HL-60 (cell line): ENCODE measurements around the gene AHRR.

Experiments used
- DNase-seq, 2 experiments: peaks; one replicate each; pipeline ENCODE4 v3.0.0-alpha.2; 2010 to 2020; ENCODE audit warnings: low read depth in 1 of 2, low spot score in 1 of 2
- H3K27ac ChIP-seq: fragments of 250-450 bp; sonication (Bioruptor Pico); replicated peaks from 2 replicates; pipeline ENCODE4 v1.5.1; 2020; ENCODE audit warnings: mild to moderate bottlenecking, moderate library complexity
- H3K27me3 ChIP-seq: fragments of 250-450 bp; sonication (Bioruptor Pico); 2 replicates; pipeline ENCODE4 v1.5.1; 2021; ENCODE audit warnings: mild to moderate bottlenecking, moderate library complexity; ENCODE audit not compliant: insufficient read depth, poor library complexity, severe bottlenecking
- H3K4me3 ChIP-seq: replicated peaks from 2 replicates; pipeline ENCODE4 v1.5.1; 2011; ENCODE audit warnings: mild to moderate bottlenecking, control low read depth, low read length; ENCODE audit not compliant: insufficient read depth
- CTCF ChIP-seq: IDR thresholded peaks from one replicate; pipeline ENCODE4 v1.5.1; 2011; ENCODE audit warnings: low read length, control low read depth, inconsistent platforms; ENCODE audit not compliant: insufficient read depth
- GABPA ChIP-seq: IDR thresholded peaks from 2 replicates; pipeline ENCODE4 v1.6.1; 2012; ENCODE audit warnings: low read depth
- POLR2AphosphoS5 ChIP-seq: IDR thresholded peaks from 2 replicates; pipeline ENCODE4 v1.6.1; 2012; ENCODE audit warnings: low read depth
- REST ChIP-seq: IDR thresholded peaks from 2 replicates; pipeline ENCODE4 v1.6.1; 2012; ENCODE audit warnings: low read depth; ENCODE audit not compliant: insufficient replicate concordance
- SPI1 ChIP-seq: IDR thresholded peaks from 2 replicates; pipeline ENCODE4 v1.6.1; 2012; ENCODE audit warnings: low read depth, mild to moderate bottlenecking, borderline replicate concordance

AHRR gene

GRCh38 chr5:459562-460272 is 138.2 kb downstream of the AHRR start:
- DNase-seq: no peak
- TF ChIP-seq GABPA (no peak), REST (no peak), POLR2AphosphoS5 (no peak), CTCF (no peak), SPI1 (no peak)
- H3K27ac ChIP-seq: no peak overlapping the region
- H3K27me3 ChIP-seq: no peaks in the 10 kb centered on the region
- H3K4me3 ChIP-seq: no peak overlapping the region

GRCh38 chr5:460273-460625 is 138.7 kb downstream of the AHRR start:
- no peak for TF ChIP-seq REST
- no peak for TF ChIP-seq GABPA
- TF ChIP-seq SPI1: no peak
- no peak for DNase-seq
- Histone ChIP-seq H3K27me3 (no peaks in the 10 kb centered on the region), H3K4me3 (no peak overlapping the region), H3K27ac (no peak overlapping the region)

- DNase-seq: no peak
- TF ChIP-seq REST: no peak
- TF ChIP-seq POLR2AphosphoS5: no peak
- TF ChIP-seq GABPA: no peak
- no peak for TF ChIP-seq SPI1
- no peak for TF ChIP-seq CTCF
- H3K4me3 ChIP-seq: no peak overlapping the region
- no peaks in the 10 kb centered on the region for H3K27me3 ChIP-seq
- no peak overlapping the region for H3K27ac ChIP-seq
Measured at GRCh38 chr5:462051-462481, 140.6 kb downstream of the AHRR start.
